Adrenal gland (tissue), 12 donors: ENCODE data around the gene SLC48A1. TPM values are rescaled to one million over a fixed set of nuclear protein-coding genes. Genes with fewer than 3 reads are reported as not detected.

Experiments used
- DNase-seq, 7 donors: peaks; one replicate each; pipeline ENCODE4 v3.0.0-alpha.2; 2019 to 2020
- H3K27ac ChIP-seq, 5 donors: fragments of 200-600 bp; sonication (generic) in 4 of 5; 1 replicate in 3 of 5; 2 replicates in 2 of 5; pipeline versions ENCODE4 v1.5.1 to v1.8.0; 2016 to 2020; ENCODE audit warnings: mild to moderate bottlenecking in 1 of 5
- H3K27me3 ChIP-seq: fragments of 200-600 bp; 2 replicates; pipeline ENCODE4 v1.8.0; 2021
- H3K36me3 ChIP-seq, 2 donors: fragments of 200-600 bp; replicated peaks in 1 of 2; 1 replicate in 1 of 2; 2 replicates in 1 of 2; pipeline versions ENCODE4 v1.5.1 to v1.8.0; 2018 to 2022
- H3K4me1 ChIP-seq, 2 donors: fragments of 200-600 bp; replicated peaks in 1 of 2; 1 replicate in 1 of 2; 2 replicates in 1 of 2; pipeline versions ENCODE4 v1.5.1 to v1.8.0; 2018 to 2021
- H3K4me3 ChIP-seq, 4 donors: fragments of 200-600 bp; sonication (generic) in 3 of 4; one replicate each; pipeline ENCODE4 v1.5.1; 2016 to 2018
- H3K9me3 ChIP-seq, 3 donors: fragments of 200-600 bp; sonication (generic) in 1 of 3; replicated peaks in 1 of 3; 1 replicate in 2 of 3; 2 replicates in 1 of 3; pipeline versions ENCODE4 v1.5.1 to v1.8.0; 2016 to 2021
- POLR2A ChIP-seq, 2 donors: fragments of 450-650 bp; IDR thresholded peaks; one replicate each; pipeline ENCODE4 v1.6.1; 2017; ENCODE audit warnings: antibody characterized with exemption in 2 of 2, mild to moderate bottlenecking in 2 of 2, moderate library complexity in 1 of 2
- WGBS, 4 donors: extraction: QIAGEN DNeasy Blood & Tissue Kit in 2 of 4; methylation state at CpG; one replicate each; pipeline versions ENCODE4 v1.1.5 to v1.1.7; 2013 to 2017; 5-methylcytosine and 5-hydroxymethylcytosine counted together
- intact Hi-C, 2 donors: fragments of 100-400 bp; cut with DNase I; formaldehyde crosslinking; loops; one replicate each; pipeline versions ENCODE4 v1.14.1 to v1.15.0; 2022 to 2023
- polyA plus RNA-seq, 3 donors: library from polyadenylated mRNA; stranded (reverse); fragments of 200-250 nt in 2 of 3; fragments of 350-450 nt in 1 of 3; fragmentation: Illumina TruSeq in 1 of 3; extraction: RNeasy Lipid Tissue Mini Kit (QIAGEN cat#74804) in 1 of 3; gene quantifications; one replicate each; pipeline ENCODE4 v1.2.3, GENCODE V29; 2013 to 2014
- total RNA-seq, 9 donors: library from RNA; depleted of rRNA in 4 of 9; stranded (reverse); fragments of >200 nt in 4 of 9; fragments of 120-200 nt in 1 of 9; fragmentation: NEBNext Ultra II Directional in 1 of 9; extraction: Animal tissue kit (Norgen Biotek cat#: 25700) in 1 of 9; gene quantifications; one replicate each; pipeline versions ENCODE4 v1.1.0 to v1.2.4, GENCODE V29; 2013 to 2023
- TF ChIP-seq, protein P1 (sequence below), 6 experiments: fragments of 450-650 bp in 4 of 6; fragments of 200-600 bp in 2 of 6; sonication (generic) in 1 of 6; IDR thresholded peaks; 1 replicate in 5 of 6; 2 replicates in 1 of 6; pipeline versions ENCODE4 v1.5.1 to v1.8.0; 2016 to 2021; ENCODE audit warnings: antibody characterized with exemption in 6 of 6, mild to moderate bottlenecking in 2 of 6, moderate library complexity in 1 of 6
- donor health status: healthy with polysubstance abuse.
- donor health status: Bipolar disorder and iron deficiency.
- donor health status: DM: yes; HTN: yes; CAD: no.
- donor health status: DM: no; HTN: no; CAD: no.
- donor health status: DM: no; HTN: no; CAD: no.
- donor health status: DM: yes; HTN: yes; CAD: no.

The SLC48A1 gene
- total and polyA plus RNA-seq, 12 donors, result 8.5 to 91.9 (median 57.5) TPM

GRCh38 chr12:47783024-47783755 lies 10.2 kb downstream of the SLC48A1 start:
- DNase-seq, result no peak
- no peaks in the 10 kb centered on the region for H3K9me3 ChIP-seq
- no peak for TF ChIP-seq POLR2A (IDR thresholded peaks at IDR 0.05)
- TF ChIP-seq, protein P1, sequence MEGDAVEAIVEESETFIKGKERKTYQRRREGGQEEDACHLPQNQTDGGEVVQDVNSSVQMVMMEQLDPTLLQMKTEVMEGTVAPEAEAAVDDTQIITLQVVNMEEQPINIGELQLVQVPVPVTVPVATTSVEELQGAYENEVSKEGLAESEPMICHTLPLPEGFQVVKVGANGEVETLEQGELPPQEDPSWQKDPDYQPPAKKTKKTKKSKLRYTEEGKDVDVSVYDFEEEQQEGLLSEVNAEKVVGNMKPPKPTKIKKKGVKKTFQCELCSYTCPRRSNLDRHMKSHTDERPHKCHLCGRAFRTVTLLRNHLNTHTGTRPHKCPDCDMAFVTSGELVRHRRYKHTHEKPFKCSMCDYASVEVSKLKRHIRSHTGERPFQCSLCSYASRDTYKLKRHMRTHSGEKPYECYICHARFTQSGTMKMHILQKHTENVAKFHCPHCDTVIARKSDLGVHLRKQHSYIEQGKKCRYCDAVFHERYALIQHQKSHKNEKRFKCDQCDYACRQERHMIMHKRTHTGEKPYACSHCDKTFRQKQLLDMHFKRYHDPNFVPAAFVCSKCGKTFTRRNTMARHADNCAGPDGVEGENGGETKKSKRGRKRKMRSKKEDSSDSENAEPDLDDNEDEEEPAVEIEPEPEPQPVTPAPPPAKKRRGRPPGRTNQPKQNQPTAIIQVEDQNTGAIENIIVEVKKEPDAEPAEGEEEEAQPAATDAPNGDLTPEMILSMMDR (IDR thresholded peaks at IDR 0.05), result no peak
- no peaks in the 10 kb centered on the region for H3K27me3 ChIP-seq
- intact Hi-C loops, result loop anchor here (5.0 kb wide), 1 partner anchor 49 kb away; no protein-coding TSS in a partner anchor
- WGBS, 4 donors, result 76 to 93% (median 84%) methylated on average over 6 to 17 of the region's 17 CpGs
- peaks cover 12 to 37% of the 10 kb centered on the region in 2 donors for H3K4me1 ChIP-seq
- no peak overlapping the region for H3K4me3 ChIP-seq
- no peak overlapping the region for H3K27ac ChIP-seq
- peaks cover 0 to 65% of the 10 kb centered on the region in 2 donors for H3K36me3 ChIP-seq

- TF ChIP-seq, protein P1 (IDR thresholded peaks at IDR 0.05), result no peak
- no peak for TF ChIP-seq POLR2A (IDR thresholded peaks at IDR 0.05)
- H3K9me3 ChIP-seq, result no peaks in the 10 kb centered on the region
- intact Hi-C loops, result loop anchor here (5.0 kb wide), 1 partner anchor 48 kb away; no protein-coding TSS in a partner anchor
- peak overlapping the region in 2 of 5 donors; percentile 90 to 95 for H3K27ac ChIP-seq
- 81 to 90% (median 85%) methylated on average over 12 to 20 of the region's 20 CpGs for WGBS, 4 donors
- no peaks in the 10 kb centered on the region for H3K27me3 ChIP-seq
- peaks cover 0 to 74% of the 10 kb centered on the region in 2 donors for H3K36me3 ChIP-seq
- no peak overlapping the region for H3K4me3 ChIP-seq
- no peak for DNase-seq
- H3K4me1 ChIP-seq, result peaks cover 11 to 28% of the 10 kb centered on the region in 2 donors
Observed at GRCh38 chr12:47783821-47784819, 11.1 kb downstream of the SLC48A1 start.

DNA sequence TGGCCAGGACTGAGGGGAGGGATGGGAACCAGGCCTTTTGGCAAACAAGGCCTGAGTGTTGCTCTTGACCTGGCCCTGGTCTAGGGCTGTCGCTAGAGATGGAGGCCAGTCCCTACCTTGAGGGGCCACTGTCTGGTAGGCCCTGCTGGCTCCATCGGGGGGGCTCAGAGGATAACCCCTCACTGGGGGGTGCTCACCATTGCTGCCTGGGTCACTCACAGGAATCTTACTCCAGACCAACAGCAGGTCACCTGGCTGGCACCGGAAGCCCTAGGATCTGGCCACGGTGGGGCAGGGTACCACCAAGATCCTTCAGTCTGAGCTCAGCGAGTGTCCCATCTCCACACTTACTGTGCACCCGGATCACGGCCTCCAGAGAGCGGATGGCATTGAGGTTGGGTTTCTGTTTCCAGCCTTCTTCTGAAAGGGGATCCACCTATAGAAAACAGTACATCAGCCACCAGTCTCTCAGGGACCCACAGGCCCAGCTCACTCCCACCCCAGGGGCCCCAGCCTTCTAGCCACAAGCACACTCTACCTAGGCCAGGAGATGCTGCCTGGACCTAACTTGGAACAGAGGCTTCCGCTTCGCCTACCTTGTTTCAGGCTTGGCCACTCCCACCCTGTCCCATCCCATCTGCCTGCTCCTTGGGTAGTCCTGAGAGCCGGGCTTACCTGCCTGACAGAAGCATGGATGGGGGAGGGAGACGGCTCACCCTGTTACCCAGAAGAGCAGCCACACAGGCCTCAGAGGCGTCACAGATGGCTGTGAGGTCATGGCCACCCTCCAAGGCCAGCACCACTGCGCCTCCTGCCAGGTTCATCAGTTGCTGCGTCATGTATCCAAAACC lies 12.2 kb downstream of the SLC48A1 start:
- TF ChIP-seq, protein P1 (IDR thresholded peaks at IDR 0.05), result no peak
- no peak for TF ChIP-seq POLR2A (IDR thresholded peaks at IDR 0.05)
- no peak overlapping the region for H3K4me3 ChIP-seq
- DNase-seq, result peak; percentile 77 to 91 (median 87)
- no peaks in the 10 kb centered on the region for H3K27me3 ChIP-seq
- H3K27ac ChIP-seq, result peak overlapping the region; percentile 73 to 95 (median 75)
- peaks cover 11 to 19% of the 10 kb centered on the region in 2 donors for H3K4me1 ChIP-seq
- WGBS, 4 donors, result 46 to 72% (median 64%) methylated on average over 7 to 15 of the region's 15 CpGs
- H3K9me3 ChIP-seq, result no peaks in the 10 kb centered on the region
- intact Hi-C loops, result no loop called here
- H3K36me3 ChIP-seq, result peaks cover 0 to 85% of the 10 kb centered on the region in 2 donors
